HG02798 (cell line): ENCODE data around the gene QTRT2.

ENCODE experiments used
- ATAC-seq: cut with Tn5 transposase; IDR thresholded peaks from one replicate; pipeline ENCODE4 v1.9.1; 2021; ENCODE audit warnings: mild to moderate bottlenecking; ENCODE audit not compliant: unreplicated experiment, poor library complexity

Gene QTRT2

DNA sequence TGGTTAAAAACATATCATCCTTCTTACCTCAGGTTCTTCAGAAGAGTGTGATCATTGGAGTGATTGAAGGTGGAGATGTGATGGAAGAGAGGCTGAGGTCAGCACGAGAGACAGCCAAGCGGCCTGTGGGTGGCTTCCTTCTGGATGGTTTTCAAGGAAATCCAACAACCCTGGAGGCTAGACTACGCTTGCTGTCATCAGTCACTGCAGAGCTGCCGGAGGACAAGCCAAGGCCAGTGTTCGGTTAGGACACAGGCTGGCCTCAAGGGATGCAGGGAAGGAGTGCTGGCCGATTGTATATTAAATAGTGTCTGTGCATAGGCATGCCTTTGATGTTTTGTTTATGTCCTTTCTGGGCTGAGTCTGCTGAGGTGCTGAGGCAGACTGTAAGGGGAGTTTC is 20.2 kb downstream of the QTRT2 start:
- ATAC-seq: no peak

DNA sequence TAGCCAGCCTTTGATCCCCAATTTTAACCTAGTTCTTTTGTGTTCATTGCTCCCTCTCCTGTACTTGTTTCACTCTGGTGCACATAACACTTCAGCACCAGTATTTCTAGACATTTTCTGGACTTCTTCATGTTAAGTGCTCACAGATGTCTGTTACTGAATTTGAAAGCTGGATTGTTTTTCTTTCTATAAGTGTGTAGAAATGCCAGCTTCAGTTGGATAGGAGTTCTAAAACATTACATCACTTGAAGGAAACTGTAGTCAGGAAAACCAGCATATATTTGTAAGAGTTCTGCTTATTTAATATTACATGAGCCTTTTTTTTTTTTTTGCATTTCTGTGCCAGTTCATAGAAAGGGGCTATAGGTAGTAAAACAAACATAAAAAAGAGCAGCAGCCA is 21.6 kb downstream of the QTRT2 start:
- no peak for ATAC-seq

DNA sequence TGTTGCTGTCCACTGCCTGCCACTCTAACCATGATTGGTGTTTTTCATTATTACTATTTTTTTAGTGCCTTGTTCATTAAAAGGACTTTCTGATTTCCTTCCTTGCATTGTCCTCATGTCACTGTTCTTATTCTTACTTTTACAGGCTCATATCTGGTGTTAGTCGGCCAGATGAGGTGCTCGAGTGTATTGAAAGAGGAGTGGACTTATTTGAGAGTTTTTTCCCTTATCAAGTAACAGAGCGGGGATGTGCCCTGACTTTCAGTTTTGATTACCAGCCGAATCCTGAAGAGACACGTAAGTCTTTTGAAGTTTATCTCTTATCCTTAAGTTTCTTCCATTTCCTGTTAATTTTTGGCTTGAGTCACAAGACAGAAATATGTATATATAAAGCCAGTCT is 23.2 kb downstream of the QTRT2 start:
- ATAC-seq: no peak

DNA sequence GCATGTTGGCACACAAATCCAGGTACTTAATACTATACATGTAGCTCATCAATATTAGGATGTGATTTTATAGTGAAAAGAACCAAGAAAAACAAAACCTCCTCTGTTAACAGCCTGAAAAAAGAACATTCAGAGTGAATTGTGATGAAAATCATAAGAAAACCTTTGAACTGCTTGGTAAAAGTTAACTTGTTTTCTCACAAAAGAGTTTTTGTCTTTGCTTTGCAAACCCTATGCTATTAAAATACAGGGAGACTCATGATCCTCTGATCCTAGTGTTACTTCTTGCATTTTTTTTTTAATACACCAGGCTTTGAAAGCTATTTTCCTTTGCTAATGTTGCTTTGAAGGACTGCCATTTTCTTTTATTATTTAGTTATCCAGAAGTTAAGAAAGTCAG is 23.7 kb downstream of the QTRT2 start:
- ATAC-seq: no peak

DNA sequence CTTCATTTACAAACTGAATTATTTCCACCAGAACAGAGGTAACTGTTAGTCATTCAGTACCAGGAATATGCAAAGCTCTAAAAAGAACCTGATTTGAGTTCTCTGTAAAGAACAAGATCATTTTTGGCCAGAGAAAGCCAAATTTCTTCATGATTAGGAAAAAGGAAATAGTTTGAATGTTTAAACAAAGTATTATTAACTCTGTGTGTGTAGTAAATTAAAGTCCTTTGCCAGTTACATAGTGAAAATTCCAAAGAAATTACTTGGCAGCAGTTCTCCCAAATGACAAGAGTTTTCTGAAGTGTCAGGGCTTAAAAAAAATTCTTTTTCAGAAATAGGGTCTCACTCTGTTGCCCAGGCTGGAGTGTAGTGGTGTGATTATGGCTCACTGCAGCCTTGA is 24.5 kb downstream of the QTRT2 start:
- ATAC-seq: no peak

DNA sequence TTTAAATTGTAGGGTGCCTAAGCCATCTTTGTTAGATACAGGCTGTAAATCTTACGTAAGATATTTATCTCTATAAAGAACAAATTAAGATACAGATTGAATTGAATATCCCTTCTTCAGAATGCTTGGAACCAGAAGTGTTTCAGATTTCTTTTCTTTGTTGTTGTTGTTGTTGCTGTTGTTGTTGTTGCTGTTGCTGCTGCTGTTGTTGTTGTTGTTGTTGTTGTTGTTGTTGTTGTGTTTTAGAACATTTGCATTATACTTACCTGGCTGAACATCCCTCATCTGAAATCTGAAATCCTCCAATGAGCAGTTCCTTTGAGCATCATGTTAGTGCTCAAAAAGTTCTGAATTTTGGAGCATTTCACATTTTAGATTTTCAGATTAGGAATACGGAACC is 26.6 kb downstream of the QTRT2 start:
- ATAC-seq: no peak

DNA sequence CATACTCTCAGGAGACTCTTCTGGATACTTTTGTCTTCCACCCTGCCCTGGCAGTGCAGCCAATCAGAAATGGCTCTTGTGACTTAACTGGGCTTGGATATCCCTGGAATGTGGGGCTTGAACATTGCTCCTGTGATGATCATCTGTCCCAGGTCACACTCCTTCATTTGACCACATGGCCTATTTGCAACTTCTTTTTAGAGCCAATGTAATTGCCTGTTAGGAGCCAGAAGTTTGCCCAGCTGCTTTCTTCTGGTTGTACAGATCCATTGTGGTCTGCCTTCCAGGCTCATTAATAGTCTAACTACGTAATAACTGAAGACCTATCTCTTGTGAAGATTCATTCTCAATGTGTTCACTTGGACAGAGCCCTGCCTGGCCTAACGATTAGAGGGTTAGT is 29.8 kb downstream of the QTRT2 start:
- ATAC-seq: no peak

DNA sequence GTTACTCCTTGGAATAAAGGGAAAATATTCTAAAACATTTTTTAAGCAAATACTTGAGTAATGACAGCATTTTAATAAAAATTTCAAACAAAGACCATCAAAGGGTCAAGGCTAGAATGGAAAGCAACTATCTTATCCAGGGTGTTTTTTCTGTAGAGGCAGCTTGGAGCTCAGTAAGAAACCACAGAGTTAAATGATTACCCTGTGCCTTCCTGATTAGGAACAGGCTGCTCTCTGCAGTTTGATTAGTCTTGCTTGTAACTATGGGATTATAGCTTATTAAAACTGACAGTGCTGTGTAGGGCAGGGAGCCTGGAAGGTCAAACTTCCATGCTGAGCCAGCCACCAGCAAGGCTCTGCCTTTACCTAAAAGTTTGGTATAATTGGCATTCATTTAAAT is 33.1 kb downstream of the QTRT2 start:
- ATAC-seq: no peak

DNA sequence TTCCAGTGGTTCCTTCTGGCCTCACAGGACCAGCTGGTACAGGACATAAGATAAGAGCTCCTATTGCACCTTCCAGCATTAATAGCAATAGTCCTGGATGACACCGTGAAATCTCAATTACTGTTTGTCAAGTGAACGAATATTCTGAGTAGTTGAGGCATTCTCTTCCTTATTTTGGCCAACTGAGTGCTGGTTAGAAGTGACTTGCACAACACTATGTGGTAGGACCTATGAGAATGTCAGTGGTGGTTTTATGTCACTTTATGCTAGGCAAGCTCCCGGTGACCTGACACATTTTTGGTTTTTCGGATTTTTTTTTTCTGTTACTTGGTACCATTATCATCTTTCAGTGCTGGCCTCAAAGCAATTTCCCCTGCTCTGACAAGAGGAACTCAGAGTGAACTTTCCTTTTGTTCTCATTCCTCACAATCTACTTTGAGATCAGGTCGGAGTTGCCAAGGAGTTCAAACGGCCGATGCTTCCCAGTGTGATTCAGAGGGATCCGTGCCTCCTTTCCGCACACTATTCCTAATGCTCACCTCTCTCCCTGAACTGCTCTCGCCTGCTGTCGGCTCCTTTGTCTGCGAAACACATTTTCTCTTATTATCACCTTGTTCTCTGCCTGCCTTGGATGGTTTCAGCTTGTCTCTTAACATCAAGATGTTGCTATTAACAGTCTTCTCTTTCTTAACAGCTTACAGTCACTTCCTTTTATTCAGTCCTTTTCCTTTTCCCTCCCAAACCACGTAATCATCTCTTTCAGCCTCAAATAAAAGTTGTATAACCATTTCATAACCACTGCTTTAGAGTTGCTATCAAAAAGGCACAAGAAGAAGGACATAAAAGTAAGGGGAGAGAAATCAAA is 35.8 kb downstream of the QTRT2 start:
- no peak for ATAC-seq

DNA sequence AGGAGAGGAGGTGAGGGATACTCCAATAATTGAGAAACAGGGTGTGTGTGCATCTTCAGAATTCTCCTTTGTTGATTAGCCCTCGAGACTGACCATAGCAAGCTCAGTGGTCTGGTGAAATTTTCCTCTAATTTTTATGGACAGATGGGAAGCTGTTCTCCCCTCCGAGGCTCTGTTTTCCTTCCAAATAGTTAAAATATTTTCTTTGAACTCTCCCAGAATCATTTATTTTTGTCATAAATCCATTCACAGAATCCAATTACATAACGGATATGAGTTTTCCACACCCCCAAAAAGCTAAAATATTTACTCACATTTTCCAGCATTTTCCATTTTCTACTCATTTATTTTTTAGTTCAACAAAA is 36.5 kb downstream of the QTRT2 start:
- ATAC-seq: no peak

DNA sequence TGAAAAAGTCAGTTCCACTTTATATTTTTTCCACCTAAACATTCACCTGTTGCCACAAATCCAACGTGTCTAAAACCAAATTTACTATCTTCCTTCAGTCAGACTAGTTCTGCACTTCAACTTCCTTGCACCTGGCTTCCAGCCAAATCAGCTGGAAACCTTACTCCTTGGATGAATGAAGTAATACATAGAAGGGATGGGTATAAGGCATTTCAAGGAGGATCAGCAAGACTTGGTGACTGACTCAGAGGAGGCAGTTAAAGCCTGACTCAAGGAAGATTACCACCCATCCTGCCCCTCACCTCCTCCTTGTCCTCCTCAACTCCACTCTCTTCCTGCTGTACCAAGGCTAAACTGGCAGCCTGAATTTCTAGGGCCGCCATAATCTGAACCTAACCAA is 37.1 kb downstream of the QTRT2 start:
- no peak for ATAC-seq

DNA sequence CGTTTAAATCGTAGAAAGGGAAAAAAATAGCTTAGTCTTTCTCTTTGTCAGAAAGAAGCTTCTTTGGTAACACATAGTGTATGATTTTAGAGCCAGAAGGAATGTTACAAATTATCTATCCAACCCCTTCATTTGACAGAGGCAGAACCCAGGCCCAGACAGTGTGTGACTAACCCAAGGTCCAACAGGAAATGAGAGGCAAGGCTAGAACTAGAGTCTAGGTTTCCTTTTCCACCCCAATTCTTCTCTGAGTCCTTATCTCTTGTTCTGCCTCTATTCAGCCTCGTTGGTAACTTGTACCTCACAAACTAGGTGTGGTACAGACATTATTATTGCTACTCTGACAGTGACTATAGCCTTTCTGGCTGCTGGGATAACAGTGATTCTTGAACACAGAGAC is 39.3 kb downstream of the QTRT2 start:
- no peak for ATAC-seq

DNA sequence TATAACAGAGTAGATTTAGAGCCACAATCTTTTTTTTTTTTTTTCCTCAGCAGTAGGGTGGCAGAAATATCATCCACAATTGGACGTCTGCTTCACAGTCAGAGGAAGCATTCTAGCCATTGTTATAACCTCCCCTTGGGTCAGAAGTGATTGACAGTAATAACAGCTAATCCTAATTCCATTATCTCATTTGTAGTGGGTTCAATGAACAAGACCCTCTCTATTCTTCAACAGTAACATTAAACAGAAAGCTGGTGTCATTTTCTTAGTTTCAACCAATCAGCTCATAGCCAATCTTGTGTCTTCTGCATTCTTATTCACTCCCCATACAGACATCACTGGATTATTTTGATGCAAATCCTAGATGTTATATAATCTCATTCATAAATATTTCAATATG is 44.6 kb downstream of the QTRT2 start:
- no peak for ATAC-seq

DNA sequence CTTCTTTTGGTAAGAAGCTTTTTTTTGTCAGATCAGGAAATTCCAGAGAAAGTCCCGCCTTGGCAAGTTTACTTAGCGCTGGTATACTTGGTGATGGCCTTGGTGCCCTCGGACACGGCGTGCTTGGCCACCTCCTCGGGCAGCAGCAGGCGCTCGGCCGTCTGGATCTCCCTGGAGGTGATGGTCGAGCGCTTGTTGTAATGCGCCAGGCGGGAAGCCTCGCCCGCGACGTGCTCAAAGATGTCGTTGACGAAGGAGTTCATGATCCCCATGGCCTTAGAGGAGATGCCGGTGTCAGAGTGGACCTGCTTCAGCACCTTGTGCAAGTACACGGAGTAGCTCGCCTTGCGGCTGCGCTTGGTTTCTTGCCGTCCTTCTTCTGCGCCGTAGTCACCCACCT is 46.6 kb downstream of the QTRT2 start:
- ATAC-seq: no peak

DNA sequence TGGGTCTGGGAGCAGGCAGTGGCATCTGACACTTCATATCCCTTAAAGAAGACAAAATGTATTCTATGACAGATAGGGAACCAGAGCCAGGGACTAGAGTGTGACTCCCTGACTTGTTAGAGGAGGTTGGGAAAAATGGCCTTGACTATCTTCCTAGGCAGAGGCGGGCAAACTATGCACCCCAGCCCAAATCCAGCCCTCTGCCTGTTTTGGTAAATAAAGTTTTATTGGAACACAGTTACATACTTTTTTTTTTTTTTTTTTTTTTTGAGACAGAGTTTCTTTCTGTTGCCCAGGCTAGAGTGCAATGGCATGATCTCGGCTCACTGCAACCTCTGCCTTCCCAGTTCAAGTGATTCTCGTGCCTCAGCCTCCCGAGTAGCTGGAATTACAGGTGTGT is 47.3 kb downstream of the QTRT2 start:
- no peak for ATAC-seq

DNA sequence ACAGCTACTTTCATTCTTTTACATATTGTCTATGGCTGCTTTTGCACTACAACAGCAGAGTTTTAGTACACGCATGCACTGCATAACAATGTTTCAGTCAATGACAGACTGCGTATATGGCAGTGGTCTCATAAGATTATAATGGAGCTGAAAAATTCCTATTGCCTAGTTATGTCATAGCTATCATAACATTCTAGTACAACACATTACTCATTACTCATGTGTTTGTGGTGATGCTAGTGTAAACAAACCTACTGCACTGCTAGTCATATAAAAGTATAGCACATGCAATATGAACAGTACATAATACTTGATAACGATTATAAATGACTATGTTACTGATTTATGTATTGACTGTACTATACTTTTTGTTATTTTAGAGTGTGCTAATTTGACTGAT is 47.9 kb downstream of the QTRT2 start:
- ATAC-seq: no peak

DNA sequence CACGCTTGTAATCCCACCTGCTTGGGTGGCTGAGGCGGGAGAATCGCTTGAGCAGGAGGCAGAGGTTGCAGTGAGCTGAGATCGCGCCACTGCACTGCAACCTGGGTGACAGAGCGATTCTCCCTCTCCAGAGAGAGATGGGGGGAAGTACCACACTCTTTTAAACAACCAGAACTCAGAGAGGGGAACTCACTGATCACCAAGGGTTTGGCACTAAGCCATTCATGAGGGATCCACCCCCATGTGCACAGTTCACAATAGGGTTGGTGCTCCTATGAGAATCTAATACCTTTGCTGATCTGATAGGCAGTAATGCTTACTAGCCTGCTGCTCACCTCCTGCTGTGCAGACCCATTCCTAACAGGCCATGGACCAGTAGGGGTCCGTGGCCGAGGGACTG is 51.6 kb downstream of the QTRT2 start:
- no peak for ATAC-seq

DNA sequence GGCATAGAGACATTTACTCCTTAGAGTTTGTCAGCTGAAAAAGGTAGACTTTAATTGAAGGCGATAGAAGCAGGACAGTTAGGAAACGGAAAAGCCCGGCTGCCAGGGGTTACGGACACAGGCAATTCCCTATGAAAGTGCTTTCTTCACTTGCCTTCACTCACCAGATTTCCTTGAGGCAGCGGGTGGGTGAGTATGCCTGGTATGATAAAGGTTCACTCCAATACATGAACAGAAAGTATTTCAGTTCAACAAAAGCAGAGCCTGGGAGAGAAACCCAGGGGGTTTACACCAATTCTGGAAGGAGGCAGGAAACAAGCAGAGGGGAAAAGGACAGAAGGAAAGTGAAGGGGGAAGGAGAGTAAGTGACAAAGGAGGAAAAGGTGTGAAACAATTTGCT is 53.9 kb downstream of the QTRT2 start:
- ATAC-seq: no peak

DNA sequence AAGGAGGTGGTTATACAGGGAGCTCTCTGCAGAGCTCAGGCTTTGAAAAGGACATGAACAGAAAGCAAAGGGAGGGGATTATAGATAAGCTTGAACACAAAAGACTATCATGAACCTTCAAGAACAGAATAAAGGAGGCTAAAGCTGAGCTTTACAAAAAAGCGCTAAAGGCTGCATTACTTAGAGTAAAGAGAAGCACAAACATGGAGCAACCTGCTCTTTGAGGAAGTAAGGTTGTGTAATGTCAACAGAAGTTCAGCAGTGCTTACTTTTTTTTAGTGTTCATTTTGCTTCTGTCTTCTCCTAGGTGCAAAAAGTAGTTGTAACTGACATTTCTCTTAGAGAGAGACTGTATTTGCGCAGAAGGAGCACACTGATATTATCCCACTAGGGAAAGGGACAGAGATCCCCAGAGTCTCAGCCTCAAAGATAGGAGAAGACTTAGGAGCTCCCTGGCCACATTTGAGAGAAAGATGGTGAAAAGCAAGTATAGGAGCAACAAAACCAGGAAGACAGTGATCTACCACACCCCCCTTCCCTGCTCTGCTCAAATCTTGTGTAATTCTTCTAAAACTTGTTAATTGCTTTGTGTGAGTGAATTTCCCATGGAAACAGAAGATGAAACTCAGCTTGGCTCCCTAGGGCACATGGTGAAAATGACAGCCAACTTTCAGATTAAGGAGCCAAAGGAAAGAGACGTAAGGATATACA is 54.7 kb downstream of the QTRT2 start:
- no peak for ATAC-seq

DNA sequence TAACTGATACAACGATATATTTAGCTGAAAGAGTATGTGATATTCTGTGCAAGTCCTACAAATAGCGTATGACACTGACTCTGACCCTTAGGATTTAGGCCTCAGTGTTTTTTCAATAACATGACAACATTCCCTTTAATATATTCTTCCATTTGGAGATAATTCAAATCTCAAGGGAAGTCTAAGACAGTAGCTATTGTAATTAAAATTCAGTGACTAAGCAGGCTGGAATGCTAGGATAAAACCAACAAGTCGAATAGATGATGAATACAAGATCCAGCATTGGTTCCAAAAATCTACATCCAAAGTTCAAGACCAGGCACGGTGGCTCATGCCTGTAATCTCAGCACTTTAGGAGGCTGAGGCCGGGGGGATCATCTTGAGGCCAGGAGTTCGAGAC is 56.2 kb downstream of the QTRT2 start:
- no peak for ATAC-seq

DNA sequence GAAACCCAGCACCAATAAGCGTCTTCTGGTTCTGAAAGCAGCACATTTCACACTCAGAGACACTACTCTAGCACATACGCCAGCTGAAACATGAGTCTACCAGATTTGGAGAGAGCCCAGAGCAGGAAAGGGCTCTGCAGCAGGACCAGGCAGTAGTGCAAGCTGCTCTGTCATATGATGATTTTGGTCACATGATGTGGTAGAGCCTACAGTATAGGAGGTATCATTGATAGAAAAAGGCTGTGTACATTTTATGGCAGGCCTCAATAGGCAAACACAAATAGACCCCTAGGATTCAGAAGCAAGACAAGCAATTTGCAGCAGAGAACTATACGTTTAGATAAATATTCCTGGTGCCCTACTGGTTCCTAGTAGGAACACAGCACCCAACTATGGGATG is 58.2 kb downstream of the QTRT2 start:
- no peak for ATAC-seq

DNA sequence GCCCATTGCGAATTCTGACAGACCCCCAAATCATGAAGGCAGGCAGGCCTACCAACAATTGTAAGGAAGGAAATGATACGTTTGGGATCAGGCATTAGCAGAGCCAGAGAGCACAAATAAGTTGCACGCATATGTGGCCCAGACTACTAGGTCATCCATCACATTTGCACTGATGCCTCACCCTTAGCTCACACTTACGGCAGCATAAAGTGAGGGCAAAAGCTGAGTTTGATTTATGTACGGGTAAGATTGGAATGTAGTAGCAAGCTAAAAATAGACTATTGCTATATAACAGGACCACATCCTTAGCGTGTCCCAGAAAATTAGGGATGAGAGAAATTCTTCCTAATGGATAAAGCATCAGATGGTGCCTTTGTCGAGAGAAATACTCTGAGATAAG is 58.6 kb downstream of the QTRT2 start:
- ATAC-seq: no peak
